HG02943 (cell line): ENCODE results near the gene GDAP2.

ENCODE experiments used
- ATAC-seq: cut with Tn5 transposase; IDR thresholded peaks from one replicate; pipeline ENCODE4 v1.9.1; 2021; ENCODE audit warnings: mild to moderate bottlenecking, low read depth, moderate library complexity; ENCODE audit not compliant: unreplicated experiment

Gene GDAP2

GRCh38 chr1:117904485-117904884 lies 24.9 kb downstream of the GDAP2 start:
- no peak for ATAC-seq

DNA sequence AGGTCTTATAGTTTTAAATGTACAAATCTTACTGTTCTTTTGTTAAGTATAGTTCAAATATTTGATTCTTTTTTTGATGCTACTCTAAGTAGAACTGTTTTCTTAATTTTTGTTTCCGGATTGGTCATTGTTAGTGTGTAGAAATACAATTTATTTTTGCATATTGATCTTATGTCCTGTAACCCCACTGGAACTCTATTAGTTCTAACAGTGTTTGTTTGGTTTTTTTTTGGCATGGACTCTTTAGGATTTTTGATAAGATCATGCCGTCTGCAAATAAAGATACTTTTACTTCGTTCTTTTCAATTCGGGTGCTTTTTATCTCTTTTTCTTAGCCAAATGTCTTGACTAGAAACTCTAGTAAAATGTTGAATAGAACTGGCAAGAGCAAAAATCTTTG lies 26.5 kb downstream of the GDAP2 start:
- no peak for ATAC-seq

- no peak for ATAC-seq
These were observed 29.6 kb downstream of the GDAP2 start for GRCh38 chr1:117899801-117900200.

- ATAC-seq: no peak
These were observed 31.9 kb downstream of the GDAP2 start for GRCh38 chr1:117897551-117897950.

DNA sequence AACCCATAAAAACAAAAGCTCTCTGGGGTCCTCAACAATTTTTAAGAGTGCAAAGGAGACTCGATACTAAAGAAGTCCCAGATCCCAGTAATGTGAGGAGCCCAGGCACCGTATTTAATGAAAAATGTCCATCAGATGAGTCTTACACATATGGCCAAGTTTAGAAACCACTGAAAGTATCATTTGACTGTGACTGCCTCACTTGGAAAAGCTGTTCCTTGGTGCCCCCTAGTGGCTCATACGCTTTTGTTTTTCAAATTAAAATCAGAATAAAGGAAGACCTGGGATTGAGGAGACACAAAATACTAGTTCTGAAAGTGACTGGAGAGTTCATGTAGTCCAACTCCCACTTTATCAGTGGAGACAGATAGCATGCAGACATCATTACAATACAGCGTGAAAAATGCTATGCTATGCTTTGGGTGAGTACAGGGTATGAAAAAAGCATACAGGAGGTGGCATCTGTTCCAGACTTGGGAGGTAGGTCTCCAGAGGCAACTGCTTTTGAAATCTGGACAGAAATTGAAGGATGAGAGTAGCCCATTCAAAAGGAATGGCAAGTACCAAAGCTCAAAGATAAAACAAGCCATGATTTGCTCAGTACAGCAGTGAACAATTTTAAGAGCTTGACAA lies 33.8 kb downstream of the GDAP2 start:
- no peak for ATAC-seq

DNA sequence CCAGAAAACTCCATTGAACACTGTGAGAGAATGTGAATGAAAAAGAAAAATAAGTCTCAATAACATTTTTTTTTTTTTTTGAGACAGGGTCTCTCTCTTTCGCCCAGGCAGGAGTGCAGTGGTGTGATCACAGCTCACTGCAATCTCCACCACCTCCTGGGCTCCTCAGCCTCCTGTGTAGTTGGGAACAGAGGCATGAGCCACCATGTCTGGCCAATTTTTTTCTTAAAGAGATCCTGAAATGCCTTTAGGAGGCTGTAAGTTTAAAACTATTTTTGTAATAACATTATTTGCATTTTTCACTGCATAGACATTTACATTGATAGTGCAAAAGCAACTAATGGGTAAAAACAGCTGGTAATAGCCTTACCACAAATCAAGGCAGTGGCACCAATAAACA lies 35.3 kb downstream of the GDAP2 start:
- no peak for ATAC-seq

GRCh38 chr1:117892512-117892911 lies 36.9 kb downstream of the GDAP2 start:
- no peak for ATAC-seq

DNA sequence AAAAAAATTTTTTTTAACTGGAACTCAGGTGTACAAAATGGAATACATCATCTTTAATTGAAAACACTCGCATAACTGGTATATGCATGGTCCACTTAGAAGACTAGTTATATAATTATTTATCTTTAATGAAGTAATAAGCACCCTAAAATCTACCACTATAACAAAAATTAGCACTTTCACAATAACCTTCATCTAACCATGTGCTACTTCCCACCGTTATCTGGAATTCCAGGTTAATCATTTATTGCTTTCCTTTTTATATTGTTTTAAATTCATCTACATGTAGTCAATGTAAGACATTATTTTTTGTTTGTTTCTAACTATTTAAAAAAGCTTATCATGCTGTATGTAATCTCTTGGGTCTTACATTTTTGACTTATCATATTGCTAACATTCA lies 39.0 kb downstream of the GDAP2 start:
- no peak for ATAC-seq

GRCh38 chr1:117886101-117886795 lies 43.2 kb downstream of the GDAP2 start:
- ATAC-seq: no peak

- no peak for ATAC-seq
These were observed 45.8 kb downstream of the GDAP2 start for GRCh38 chr1:117883616-117884015.

DNA sequence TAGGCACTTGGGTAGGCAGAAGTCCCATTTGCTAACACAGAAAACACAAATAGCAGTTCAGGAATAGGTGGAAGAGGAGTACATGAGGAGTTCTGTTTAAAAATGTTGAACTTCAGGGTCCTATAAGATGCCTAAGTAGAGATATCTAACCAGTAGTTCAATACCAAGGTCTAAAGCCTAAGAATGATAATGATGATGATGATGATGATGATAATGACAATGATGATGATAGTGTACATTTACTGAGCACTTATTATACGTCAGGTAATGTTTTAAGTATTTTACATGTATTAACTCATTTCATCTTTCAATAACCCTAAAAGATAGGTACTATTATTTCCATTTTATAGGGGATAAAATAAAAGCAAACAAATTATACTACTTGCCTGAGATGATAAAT lies 50.1 kb downstream of the GDAP2 start:
- no peak for ATAC-seq

DNA sequence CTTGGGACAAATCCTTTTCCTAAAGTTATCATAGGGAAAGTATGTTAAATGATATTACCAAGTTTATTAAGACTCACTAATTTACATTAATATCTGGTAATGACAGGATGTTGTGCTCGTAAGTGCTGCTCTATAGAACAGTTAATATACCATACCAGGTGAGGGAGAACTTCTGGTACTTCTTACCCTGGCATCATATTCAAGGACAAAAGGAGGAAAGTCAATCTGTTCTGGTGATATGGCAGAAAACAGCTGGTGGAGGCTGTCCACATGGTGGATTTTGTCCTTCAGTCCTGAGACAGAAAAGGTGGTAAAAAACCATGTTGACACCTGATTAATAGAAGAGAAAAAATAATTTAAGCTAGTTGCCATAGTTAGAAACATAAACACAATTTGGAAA lies 51.6 kb downstream of the GDAP2 start:
- ATAC-seq: no peak

DNA sequence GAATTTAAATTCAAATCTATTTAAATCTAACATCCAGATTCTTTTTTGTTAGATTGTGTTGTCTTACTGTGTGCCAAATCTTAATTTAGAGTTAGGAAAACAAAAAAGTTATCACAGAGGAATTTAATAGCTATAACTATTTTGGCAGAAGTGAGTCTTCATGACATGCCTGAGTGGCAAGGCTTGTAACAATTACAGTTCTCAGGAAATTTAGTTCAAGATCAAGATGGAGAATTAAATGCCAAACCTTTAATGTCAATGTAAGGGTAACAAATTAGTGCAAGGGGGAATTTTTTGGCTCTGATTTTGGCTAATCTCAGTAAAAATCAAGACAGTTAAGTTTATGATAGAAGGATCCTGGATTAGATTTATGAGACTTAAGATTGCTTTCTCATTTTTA lies 58.4 kb downstream of the GDAP2 start:
- no peak for ATAC-seq

GRCh38 chr1:117861694-117862093 lies 67.7 kb downstream of the GDAP2 start:
- no peak for ATAC-seq

- ATAC-seq: no peak
These were observed 68.4 kb downstream of the GDAP2 start for GRCh38 chr1:117860896-117861610.

DNA sequence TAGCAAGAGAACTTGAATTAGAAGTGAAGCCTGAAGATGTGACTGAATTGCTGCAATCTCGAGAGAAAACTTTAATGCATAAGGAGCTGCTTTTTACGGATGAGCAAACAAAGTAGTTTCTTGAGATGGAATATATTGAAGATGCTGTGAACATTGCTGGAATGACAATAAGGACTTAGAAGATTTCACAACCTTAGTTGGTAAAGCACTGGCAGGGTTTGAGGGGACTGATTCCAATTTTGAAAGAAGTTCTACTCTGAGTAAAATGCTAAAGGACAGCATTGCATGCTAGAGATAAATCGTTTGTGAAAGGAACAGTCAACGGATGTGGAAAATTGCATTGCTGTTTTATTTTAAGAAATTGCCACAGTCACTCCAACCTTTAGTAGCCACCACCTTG lies 69.5 kb downstream of the GDAP2 start:
- no peak for ATAC-seq

- no peak for ATAC-seq
These were observed 72.0 kb downstream of the GDAP2 start for GRCh38 chr1:117857418-117857817.

GRCh38 chr1:117852853-117853553 lies 76.4 kb downstream of the GDAP2 start:
- no peak for ATAC-seq

DNA sequence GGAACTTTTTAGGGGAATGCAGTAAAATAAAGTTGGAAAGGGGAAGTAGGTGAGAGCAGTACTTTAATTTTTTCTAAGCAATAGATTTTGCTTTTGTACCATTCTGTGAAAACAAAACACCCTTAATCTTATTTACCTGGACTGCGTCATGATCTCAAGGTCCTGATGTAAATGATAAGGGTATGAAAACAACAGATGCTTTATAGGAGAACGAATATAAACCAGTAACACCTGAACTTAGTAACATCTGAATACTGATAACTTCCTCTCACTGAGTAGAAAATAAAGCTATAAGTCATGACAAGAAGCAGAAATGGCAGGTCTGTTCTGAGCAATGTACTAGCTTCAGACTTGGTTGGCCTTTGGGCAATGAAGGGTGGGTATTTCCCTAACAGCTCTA lies 77.7 kb downstream of the GDAP2 start:
- no peak for ATAC-seq

- no peak for ATAC-seq
These were observed 82.6 kb downstream of the GDAP2 start for GRCh38 chr1:117846674-117847425.
